Stimulated activated CD4-positive, alpha-beta T cell treated with anti-CD3 and anti-CD28 coated beads, TNF-alpha, amount 100 ng/mL, for 1 hour (primary cell): Measurements from ENCODE around the gene TUBA4B.

Experiments
- DNase-seq, 3 donors: peaks; one replicate each; pipeline ENCODE4 v3.0.0-alpha.2; 2020; ENCODE audit warnings: low read depth in 3 of 3, low spot score in 1 of 3

TUBA4B gene

GRCh38 chr2:219218732-219219701 lies 34.0 kb upstream of the TUBA4B start, which contains the start of gene ABCB6:
Gene ABCB6, minus strand, starts transcription at chr2:219218958. Its CDS starts 285 bp downstream, at chr2:219218673.
- peak; percentile 57 to 81 (median 69) for DNase-seq

GRCh38 chr2:219219784-219220532 lies 33.1 kb upstream of the TUBA4B start:
- no peak for DNase-seq

- DNase-seq = no peak
Measured at GRCh38 chr2:219220652-219221402, 32.2 kb upstream of the TUBA4B start.

- no peak for DNase-seq
Measured at GRCh38 chr2:219221957-219222518, 31.0 kb upstream of the TUBA4B start.

GRCh38 chr2:219223831-219224610 lies 29.0 kb upstream of the TUBA4B start:
- no peak for DNase-seq

GRCh38 chr2:219225350-219225749 lies 27.7 kb upstream of the TUBA4B start:
- DNase-seq = no peak

GRCh38 chr2:219228041-219228910 lies 24.8 kb upstream of the TUBA4B start:
- no peak for DNase-seq

GRCh38 chr2:219228911-219229304 lies 24.1 kb upstream of the TUBA4B start:
- no peak for DNase-seq

GRCh38 chr2:219229305-219230058 lies 23.6 kb upstream of the TUBA4B start, which contains the start of the genes ANKZF1 and ATG9A:
Gene ANKZF1, plus strand, starts transcription at chr2:219229806. Its CDS starts 452 bp downstream, at chr2:219230258.
Gene ATG9A, minus strand, starts transcription at chr2:219229636. Its CDS starts 1,612 bp downstream, at chr2:219228024.
- DNase-seq = peak; percentile 87 to 95 (median 94)

- no peak for DNase-seq
Measured at GRCh38 chr2:219230059-219230540, 22.9 kb upstream of the TUBA4B start.

GRCh38 chr2:219234331-219234730 lies 18.7 kb upstream of the TUBA4B start:
- DNase-seq = no peak

GRCh38 chr2:219243291-219243761 lies 9.7 kb upstream of the TUBA4B start:
- no peak for DNase-seq

GRCh38 chr2:219244789-219245147 lies 8.3 kb upstream of the TUBA4B start:
- no peak for DNase-seq

GRCh38 chr2:219245148-219245898 lies 7.7 kb upstream of the TUBA4B start, which contains the start of the genes GLB1L and STK16:
Gene GLB1L, minus strand, starts transcription at chr2:219245444. Its CDS starts 1,871 bp downstream, at chr2:219243573.
Gene STK16, plus strand, starts transcription at chr2:219245479. Its CDS starts 521 bp downstream, at chr2:219246000.
- DNase-seq = peak; percentile 68 to 85 (median 70)

GRCh38 chr2:219245899-219246230 lies 7.2 kb upstream of the TUBA4B start:
- DNase-seq = no peak

GRCh38 chr2:219246559-219246958 lies 6.5 kb upstream of the TUBA4B start:
- DNase-seq = no peak
